Activated naive CD8-positive, alpha-beta T cell treated with anti-CD3 and anti-CD28 coated beads for 36 hours (primary cell): ENCODE measurements around the gene TBC1D1. TPM values are rescaled to one million over a fixed set of nuclear protein-coding genes. Genes with fewer than 3 reads are reported as not detected.

Source experiments
- DNase-seq: peaks from one replicate; pipeline ENCODE4 v3.0.0; 2021
- H3K27ac Mint-ChIP-seq: one replicate; pipeline ENCODE4 v1.8.0; 2022; ENCODE audit warnings: mild to moderate bottlenecking, moderate library complexity, mixed read lengths
- H3K27me3 Mint-ChIP-seq: one replicate; pipeline ENCODE4 v1.8.0; 2022; ENCODE audit warnings: mild to moderate bottlenecking, mixed read lengths
- H3K36me3 Mint-ChIP-seq: one replicate; pipeline ENCODE4 v1.8.0; 2021; ENCODE audit warnings: mild to moderate bottlenecking, mixed read lengths
- H3K4me1 Mint-ChIP-seq: one replicate; pipeline ENCODE4 v1.8.0; 2021; ENCODE audit warnings: mixed read lengths
- H3K4me3 Mint-ChIP-seq: one replicate; pipeline ENCODE4 v1.8.0; 2022; ENCODE audit warnings: mild to moderate bottlenecking, moderate library complexity, mixed read lengths
- H3K9me3 Mint-ChIP-seq: one replicate; pipeline ENCODE4 v1.8.0; 2022; ENCODE audit warnings: mixed read lengths
- total RNA-seq, 2 experiments: library from RNA; stranded (reverse); gene quantifications; one replicate each; pipeline ENCODE4 v1.2.3, GENCODE V29; 2021

The TBC1D1 gene
- total RNA-seq, 2 experiments from 2014 or later = 79.6 to 80.3 TPM

DNA sequence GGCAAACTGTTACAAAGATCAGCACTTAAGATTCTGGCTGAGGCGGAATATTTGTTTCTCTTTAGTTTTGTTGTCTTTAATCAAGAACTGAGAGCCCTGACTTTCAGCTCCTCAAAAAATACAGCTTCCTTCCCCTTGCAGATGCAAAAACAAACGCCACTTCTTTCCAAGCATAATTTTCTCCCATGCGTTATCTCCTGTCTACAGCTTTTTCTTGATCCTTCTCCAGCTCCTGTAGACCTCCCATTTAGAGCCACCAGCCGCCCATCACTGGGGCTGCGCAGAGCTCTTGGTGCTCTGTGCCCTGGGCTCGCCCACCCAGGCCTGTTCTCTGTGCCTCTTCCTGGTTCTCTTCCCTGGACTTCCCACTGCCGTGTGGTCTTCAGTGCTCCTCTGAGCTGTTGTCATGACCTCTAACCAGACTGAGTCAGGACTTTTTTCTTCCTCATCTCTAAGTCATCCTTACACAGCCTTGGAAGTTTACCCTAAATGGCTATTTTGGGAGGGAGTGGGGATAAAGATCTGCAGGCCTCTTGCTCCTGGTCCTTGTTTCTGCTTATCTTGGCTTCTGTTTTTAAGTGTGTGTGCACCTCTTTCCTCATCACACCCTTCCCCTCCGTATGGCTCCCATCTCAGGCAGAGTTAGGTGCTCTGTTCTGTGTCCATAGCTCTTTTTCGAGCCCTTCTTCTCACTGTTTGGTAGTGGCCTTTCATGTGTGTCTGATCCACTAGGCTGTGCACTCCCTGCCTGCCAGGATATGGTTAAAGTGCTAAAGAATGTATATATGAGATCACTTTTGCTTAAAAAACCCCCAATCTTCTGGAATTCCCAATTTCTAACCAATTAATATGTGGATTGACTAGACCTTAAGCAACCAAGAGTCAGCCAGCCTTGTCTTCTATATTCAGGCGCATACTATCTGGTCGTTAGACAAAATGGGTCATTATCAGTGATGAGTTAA, 191.8 kb downstream of the TBC1D1 start:
- Mint-ChIP-seq H3K27me3 (no peaks in the 10 kb centered on the region), H3K4me1 (peaks cover 13% of the 10 kb centered on the region), H3K27ac (no peak overlapping the region), H3K4me3 (no peak overlapping the region), H3K36me3 (peaks cover 7% of the 10 kb centered on the region), H3K9me3 (no peaks in the 10 kb centered on the region)
- no peak for DNase-seq

DNA sequence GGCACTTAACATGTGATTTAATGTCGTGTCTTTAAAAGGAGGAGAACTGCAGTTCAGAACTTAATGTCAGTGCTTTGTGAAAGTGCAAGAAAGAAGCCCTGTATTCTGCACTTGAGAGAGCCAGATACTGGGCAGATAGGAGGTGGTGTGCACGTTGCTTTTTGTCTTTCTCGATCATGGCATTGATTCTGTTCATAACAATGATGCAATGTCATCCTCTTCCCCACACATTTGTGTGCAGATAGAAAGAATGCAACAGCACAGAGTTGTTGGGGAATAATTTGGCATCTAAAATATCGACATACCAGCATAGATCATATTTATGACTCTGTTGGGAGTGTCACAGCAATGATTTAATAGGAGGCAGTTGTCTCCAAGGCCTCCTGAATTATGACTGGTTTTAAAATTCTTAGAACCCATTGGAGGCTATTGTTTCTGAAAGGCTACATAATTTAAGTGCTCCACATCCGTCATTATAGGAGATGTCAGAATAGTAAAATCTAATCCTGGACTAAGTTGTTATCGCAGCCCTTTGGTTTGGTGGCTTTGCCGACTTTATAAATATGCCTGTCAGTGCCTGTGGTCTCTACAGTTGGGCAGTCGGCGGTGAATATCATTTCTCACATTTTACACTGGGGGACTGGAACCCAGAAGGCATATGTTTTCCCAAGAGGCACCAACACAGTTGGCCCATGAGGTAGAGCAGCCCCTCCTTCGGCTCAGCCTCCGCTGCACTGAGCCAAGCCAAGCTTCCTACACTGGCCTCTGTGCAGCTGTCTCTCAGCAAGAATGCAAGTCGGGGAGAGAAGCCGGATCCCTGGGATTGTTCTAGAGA, 194.2 kb downstream of the TBC1D1 start:
- Mint-ChIP-seq H3K4me1 (peaks cover 6% of the 10 kb centered on the region), H3K27me3 (no peaks in the 10 kb centered on the region), H3K4me3 (no peak overlapping the region), H3K36me3 (peaks cover 6% of the 10 kb centered on the region), H3K9me3 (no peaks in the 10 kb centered on the region), H3K27ac (no peak overlapping the region)
- DNase-seq = no peak

- no peak overlapping the region for H3K4me3 Mint-ChIP-seq
- no peak overlapping the region for H3K27ac Mint-ChIP-seq
- peaks cover 11% of the 10 kb centered on the region for H3K4me1 Mint-ChIP-seq
- H3K27me3 Mint-ChIP-seq = no peaks in the 10 kb centered on the region
- no peak for DNase-seq
- peaks cover 8% of the 10 kb centered on the region for H3K36me3 Mint-ChIP-seq
- no peaks in the 10 kb centered on the region for H3K9me3 Mint-ChIP-seq
Observed at GRCh38 chr4:38085751-38086150, 194.9 kb downstream of the TBC1D1 start.

GRCh38 chr4:38086151-38086848, 195.4 kb downstream of the TBC1D1 start:
- no peak overlapping the region for H3K4me3 Mint-ChIP-seq

DNA sequence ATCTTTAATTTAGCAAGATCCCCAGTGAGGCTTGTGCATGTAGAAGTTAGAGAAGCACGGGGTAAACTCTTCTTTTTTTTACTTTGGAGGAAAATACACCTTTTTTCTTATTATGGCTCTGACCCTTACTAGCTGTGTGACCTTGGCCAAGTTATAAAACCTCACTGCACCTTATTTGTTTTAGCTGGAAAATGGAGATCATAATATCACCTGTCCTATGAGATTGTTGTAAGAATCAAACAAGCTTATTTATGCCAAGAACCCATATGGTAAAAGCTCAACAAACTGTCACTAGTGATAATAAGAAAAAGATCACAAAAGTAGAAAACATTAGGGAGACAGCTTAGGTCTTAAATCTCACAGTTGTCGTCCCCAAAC, 196.0 kb downstream of the TBC1D1 start:
- peaks cover 15% of the 10 kb centered on the region for H3K36me3 Mint-ChIP-seq

More at GRCh38 chr4:38086151-38086848, 195.4 kb downstream of the TBC1D1 start:
- Mint-ChIP-seq H3K9me3 (no peaks in the 10 kb centered on the region), H3K4me1 (peaks cover 16% of the 10 kb centered on the region), H3K36me3 (peaks cover 14% of the 10 kb centered on the region), H3K27me3 (no peaks in the 10 kb centered on the region), H3K27ac (no peak overlapping the region)
- no peak for DNase-seq

DNA sequence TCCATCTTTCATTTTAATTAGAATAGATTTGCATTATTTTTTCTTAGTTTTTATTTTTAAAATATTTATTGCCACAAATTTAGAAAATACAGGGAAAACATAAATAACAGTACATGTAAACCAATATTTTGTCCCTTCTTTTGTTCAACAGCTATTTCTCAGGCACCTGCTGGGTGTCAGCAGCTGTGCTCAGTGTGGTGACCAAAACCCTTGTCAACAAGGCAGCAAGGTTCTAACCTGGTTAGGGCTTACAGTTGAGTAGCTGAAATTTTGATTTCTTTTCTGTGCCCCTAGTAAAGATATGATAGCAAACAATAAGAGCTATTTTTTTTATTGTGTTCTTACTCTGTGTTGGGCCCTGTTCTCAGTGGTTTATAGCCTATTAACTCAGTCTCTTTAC, 197.4 kb downstream of the TBC1D1 start:
- H3K4me3 Mint-ChIP-seq = no peak overlapping the region
- no peaks in the 10 kb centered on the region for H3K9me3 Mint-ChIP-seq
- no peaks in the 10 kb centered on the region for H3K27me3 Mint-ChIP-seq
- H3K36me3 Mint-ChIP-seq = peaks cover 21% of the 10 kb centered on the region
- peaks cover 21% of the 10 kb centered on the region for H3K4me1 Mint-ChIP-seq
- no peak for DNase-seq
- H3K27ac Mint-ChIP-seq = no peak overlapping the region

More for the DNA sequence above, 196.0 kb downstream of the TBC1D1 start:
- DNase-seq = no peak
- no peaks in the 10 kb centered on the region for H3K9me3 Mint-ChIP-seq
- H3K27ac Mint-ChIP-seq = no peak overlapping the region
- H3K4me1 Mint-ChIP-seq = peaks cover 19% of the 10 kb centered on the region
- no peak overlapping the region for H3K4me3 Mint-ChIP-seq
- H3K27me3 Mint-ChIP-seq = no peaks in the 10 kb centered on the region

DNA sequence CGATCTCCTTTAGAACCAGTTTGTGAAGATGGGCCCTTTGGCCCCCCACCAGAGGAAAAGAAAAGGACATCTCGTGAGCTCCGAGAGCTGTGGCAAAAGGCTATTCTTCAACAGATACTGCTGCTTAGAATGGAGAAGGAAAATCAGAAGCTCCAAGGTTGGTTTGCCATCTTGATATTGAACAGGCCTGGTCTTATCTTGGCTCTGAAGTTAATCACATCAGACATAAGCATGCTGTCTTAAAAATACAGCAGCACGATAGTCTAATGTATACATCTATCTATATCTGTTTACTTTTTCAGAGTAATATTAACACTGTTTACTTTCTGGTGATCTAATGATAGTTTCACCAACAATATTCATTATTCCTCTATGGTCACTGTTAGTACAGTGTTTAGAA, 199.1 kb downstream of the TBC1D1 start:
- Mint-ChIP-seq H3K36me3 (peaks cover 24% of the 10 kb centered on the region), H3K27me3 (no peaks in the 10 kb centered on the region), H3K27ac (peak overlapping the region; percentile 30), H3K4me1 (peaks cover 21% of the 10 kb centered on the region), H3K4me3 (no peak overlapping the region), H3K9me3 (no peaks in the 10 kb centered on the region)
- no peak for DNase-seq

DNA sequence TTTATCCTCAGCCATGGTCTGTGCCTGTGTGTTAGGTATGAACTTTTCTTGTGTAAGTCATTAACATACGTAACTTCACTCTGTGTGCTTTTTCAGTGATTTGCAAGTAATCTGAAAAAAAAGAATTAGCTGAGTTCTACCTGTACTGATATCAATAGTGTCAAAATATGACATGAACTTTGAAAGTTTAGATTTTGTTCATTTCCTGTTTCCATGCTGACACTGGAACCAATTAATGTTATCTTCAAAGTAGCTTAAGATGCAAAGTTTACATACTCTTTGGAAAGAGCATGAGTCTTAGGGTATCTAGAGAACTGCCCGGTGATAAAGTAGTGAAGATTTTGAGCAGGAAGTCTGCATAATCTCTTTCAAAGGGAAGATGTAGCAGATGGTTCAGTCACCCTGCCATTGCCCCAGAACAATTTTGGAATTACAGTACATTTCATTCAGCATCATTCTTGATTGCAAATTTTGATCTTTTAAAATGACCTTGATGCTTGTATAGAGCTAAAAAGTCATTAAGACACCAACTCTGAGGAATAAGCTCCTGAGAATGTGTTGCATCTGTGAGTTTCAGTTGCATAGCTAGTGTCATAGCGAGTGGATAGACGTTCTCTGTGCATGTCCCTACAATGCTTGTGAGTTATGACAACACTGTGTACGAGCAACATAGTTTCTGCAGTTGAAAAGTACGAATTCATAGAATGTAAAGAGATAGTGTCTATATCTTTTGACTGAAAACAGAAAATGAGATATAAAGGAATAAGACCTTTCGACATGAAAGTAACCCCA, 199.8 kb downstream of the TBC1D1 start:
- Mint-ChIP-seq H3K4me3 (no peak overlapping the region), H3K27ac (peak overlapping the region; percentile 36), H3K36me3 (peaks cover 29% of the 10 kb centered on the region), H3K4me1 (peaks cover 21% of the 10 kb centered on the region), H3K27me3 (no peaks in the 10 kb centered on the region), H3K9me3 (no peaks in the 10 kb centered on the region)
- no peak for DNase-seq

- no peak for DNase-seq
- peaks cover 33% of the 10 kb centered on the region for H3K36me3 Mint-ChIP-seq
- no peak overlapping the region for H3K4me3 Mint-ChIP-seq
- H3K9me3 Mint-ChIP-seq = no peaks in the 10 kb centered on the region
- peaks cover 21% of the 10 kb centered on the region for H3K4me1 Mint-ChIP-seq
- no peak overlapping the region for H3K27ac Mint-ChIP-seq
- no peaks in the 10 kb centered on the region for H3K27me3 Mint-ChIP-seq
Observed at GRCh38 chr4:38091636-38092035, 200.8 kb downstream of the TBC1D1 start.

GRCh38 chr4:38092701-38093100, 201.8 kb downstream of the TBC1D1 start:
- no peak overlapping the region for H3K27ac Mint-ChIP-seq
- H3K4me3 Mint-ChIP-seq = no peak overlapping the region

DNA sequence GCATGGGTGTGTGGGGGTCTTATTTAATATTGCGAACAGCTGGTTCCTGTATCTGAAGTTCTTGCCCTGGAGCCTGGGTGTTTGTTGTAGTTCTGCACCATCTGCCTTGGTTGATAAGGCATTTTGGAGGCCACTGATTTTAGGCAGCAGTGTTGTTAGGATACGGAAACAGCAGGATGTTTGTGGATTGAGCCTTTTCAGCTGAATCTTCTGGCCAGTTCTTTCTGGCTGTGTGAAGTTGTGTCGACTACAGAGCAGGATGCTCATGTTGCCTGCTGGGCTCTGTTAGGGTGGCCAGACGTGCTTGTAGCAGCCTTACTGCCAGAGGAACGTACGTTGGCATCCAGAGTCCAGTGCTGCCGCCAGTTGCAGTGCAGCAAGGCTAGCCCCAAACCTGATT, 203.5 kb downstream of the TBC1D1 start:
- Mint-ChIP-seq H3K27me3 (no peaks in the 10 kb centered on the region), H3K4me1 (peaks cover 19% of the 10 kb centered on the region), H3K27ac (no peak overlapping the region), H3K4me3 (no peak overlapping the region), H3K36me3 (peaks cover 33% of the 10 kb centered on the region), H3K9me3 (no peaks in the 10 kb centered on the region)
- no peak for DNase-seq

More at GRCh38 chr4:38092701-38093100, 201.8 kb downstream of the TBC1D1 start:
- Mint-ChIP-seq H3K36me3 (peaks cover 33% of the 10 kb centered on the region), H3K4me1 (peaks cover 21% of the 10 kb centered on the region), H3K27me3 (no peaks in the 10 kb centered on the region), H3K9me3 (no peaks in the 10 kb centered on the region)
- no peak for DNase-seq

- Mint-ChIP-seq H3K4me3 (no peak overlapping the region), H3K27me3 (no peaks in the 10 kb centered on the region), H3K27ac (no peak overlapping the region), H3K9me3 (no peaks in the 10 kb centered on the region), H3K36me3 (peaks cover 38% of the 10 kb centered on the region), H3K4me1 (peaks cover 14% of the 10 kb centered on the region)
- no peak for DNase-seq
Observed at GRCh38 chr4:38095691-38096090, 204.8 kb downstream of the TBC1D1 start.

GRCh38 chr4:38097818-38098217, 206.9 kb downstream of the TBC1D1 start:
- H3K27ac Mint-ChIP-seq = no peak overlapping the region
- H3K4me3 Mint-ChIP-seq = no peak overlapping the region
- H3K9me3 Mint-ChIP-seq = no peaks in the 10 kb centered on the region
- no peak for DNase-seq
- H3K27me3 Mint-ChIP-seq = no peaks in the 10 kb centered on the region
- peaks cover 30% of the 10 kb centered on the region for H3K36me3 Mint-ChIP-seq
- H3K4me1 Mint-ChIP-seq = peaks cover 4% of the 10 kb centered on the region

DNA sequence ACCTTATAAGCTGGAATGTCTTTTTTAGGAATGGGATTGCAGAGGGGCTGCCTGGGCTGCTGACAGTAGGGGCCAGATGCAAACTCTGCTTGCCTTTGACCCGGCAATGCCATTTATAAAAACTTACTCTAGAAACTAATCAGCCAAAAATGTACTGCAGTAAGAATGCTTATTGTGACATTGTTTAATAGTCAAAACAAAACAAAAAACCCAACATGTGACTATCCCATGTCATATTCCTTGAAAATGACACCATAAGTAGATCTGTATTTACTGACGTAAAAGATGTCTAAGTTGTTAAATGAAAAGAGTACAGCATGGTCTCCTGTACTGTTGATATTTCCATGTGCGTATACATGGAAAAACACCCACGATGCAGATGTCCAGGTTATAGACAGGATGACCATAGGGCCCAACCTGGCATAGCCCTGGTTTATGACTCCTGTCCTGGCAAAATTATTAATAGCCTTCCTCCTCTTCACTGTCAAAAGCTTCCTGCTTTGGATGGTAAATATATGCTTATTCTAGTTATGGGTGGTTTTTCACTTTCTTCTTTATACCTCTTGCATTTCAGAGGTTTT, 208.2 kb downstream of the TBC1D1 start:
- no peaks in the 10 kb centered on the region for H3K27me3 Mint-ChIP-seq

More for the DNA sequence above, 208.2 kb downstream of the TBC1D1 start:
- Mint-ChIP-seq H3K9me3 (no peaks in the 10 kb centered on the region), H3K36me3 (peaks cover 26% of the 10 kb centered on the region), H3K27ac (no peak overlapping the region), H3K4me3 (no peak overlapping the region), H3K4me1 (peaks cover 4% of the 10 kb centered on the region)
- DNase-seq = no peak
